Panc1 (cell line): ENCODE measurements around the gene MEP1B.

Experiments used
- SIN3A ChIP-seq: IDR thresholded peaks from 2 replicates; pipeline ENCODE4 v1.6.1; 2012; ENCODE audit warnings: low read depth, mild to moderate bottlenecking, low read length, moderate library complexity, borderline replicate concordance; ENCODE audit not compliant: insufficient read depth
- TCF7L2 ChIP-seq: IDR thresholded peaks from 2 replicates; pipeline ENCODE4 v1.6.1; 2011; ENCODE audit warnings: mild to moderate bottlenecking, low read depth, low read length, inconsistent platforms
- TF ChIP-seq, protein P1 (sequence below): fragments of 450-650 bp; IDR thresholded peaks from 2 replicates; pipeline ENCODE4 v1.5.1; 2017; ENCODE audit warnings: mild to moderate bottlenecking
- TF ChIP-seq, protein P2 (sequence below), 2 experiments: IDR thresholded peaks; 2 replicates each; pipeline ENCODE4 v1.6.1; 2011 to 2012; ENCODE audit warnings: low read depth in 2 of 2, control low read depth in 1 of 2, low read length in 1 of 2, mild to moderate bottlenecking in 1 of 2, moderate library complexity in 1 of 2; ENCODE audit not compliant: insufficient read depth in 1 of 2

DNA sequence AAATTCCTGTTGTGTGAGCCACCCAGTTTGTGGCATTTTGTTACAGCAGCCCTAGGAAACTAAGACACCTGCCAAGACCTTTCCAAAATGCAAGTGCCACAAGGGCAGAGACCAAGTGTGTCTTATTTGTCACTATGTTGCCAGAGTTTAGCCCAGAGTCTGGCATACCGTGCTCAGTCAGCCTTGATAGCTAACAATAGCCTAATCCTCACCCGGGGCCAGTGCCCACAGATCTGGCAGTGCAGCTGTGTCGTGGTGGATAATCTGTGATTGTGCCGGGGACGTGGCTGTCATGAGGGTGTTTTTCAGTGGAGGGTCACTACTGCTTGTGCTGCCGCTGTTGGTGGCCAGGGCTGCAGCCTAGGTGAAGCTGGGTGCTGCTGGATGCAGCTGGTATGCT lies 53.5 kb downstream of the MEP1B start:
- TF ChIP-seq, protein P1, sequence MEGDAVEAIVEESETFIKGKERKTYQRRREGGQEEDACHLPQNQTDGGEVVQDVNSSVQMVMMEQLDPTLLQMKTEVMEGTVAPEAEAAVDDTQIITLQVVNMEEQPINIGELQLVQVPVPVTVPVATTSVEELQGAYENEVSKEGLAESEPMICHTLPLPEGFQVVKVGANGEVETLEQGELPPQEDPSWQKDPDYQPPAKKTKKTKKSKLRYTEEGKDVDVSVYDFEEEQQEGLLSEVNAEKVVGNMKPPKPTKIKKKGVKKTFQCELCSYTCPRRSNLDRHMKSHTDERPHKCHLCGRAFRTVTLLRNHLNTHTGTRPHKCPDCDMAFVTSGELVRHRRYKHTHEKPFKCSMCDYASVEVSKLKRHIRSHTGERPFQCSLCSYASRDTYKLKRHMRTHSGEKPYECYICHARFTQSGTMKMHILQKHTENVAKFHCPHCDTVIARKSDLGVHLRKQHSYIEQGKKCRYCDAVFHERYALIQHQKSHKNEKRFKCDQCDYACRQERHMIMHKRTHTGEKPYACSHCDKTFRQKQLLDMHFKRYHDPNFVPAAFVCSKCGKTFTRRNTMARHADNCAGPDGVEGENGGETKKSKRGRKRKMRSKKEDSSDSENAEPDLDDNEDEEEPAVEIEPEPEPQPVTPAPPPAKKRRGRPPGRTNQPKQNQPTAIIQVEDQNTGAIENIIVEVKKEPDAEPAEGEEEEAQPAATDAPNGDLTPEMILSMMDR: no peak
- TF ChIP-seq, protein P2, sequence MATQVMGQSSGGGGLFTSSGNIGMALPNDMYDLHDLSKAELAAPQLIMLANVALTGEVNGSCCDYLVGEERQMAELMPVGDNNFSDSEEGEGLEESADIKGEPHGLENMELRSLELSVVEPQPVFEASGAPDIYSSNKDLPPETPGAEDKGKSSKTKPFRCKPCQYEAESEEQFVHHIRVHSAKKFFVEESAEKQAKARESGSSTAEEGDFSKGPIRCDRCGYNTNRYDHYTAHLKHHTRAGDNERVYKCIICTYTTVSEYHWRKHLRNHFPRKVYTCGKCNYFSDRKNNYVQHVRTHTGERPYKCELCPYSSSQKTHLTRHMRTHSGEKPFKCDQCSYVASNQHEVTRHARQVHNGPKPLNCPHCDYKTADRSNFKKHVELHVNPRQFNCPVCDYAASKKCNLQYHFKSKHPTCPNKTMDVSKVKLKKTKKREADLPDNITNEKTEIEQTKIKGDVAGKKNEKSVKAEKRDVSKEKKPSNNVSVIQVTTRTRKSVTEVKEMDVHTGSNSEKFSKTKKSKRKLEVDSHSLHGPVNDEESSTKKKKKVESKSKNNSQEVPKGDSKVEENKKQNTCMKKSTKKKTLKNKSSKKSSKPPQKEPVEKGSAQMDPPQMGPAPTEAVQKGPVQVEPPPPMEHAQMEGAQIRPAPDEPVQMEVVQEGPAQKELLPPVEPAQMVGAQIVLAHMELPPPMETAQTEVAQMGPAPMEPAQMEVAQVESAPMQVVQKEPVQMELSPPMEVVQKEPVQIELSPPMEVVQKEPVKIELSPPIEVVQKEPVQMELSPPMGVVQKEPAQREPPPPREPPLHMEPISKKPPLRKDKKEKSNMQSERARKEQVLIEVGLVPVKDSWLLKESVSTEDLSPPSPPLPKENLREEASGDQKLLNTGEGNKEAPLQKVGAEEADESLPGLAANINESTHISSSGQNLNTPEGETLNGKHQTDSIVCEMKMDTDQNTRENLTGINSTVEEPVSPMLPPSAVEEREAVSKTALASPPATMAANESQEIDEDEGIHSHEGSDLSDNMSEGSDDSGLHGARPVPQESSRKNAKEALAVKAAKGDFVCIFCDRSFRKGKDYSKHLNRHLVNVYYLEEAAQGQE (IDR thresholded peaks at IDR 0.05; ENCODE audit: insufficient read depth in 1 of 2, low read depth in 2 of 2, low read length in 1 of 2): no peak
- no peak for TF ChIP-seq SIN3A
- no peak for TF ChIP-seq TCF7L2
